Left lung (tissue), 10 donors: Measurements from ENCODE around the gene PMEPA1. TPM values are rescaled to one million over a fixed set of nuclear protein-coding genes. Genes with fewer than 3 reads are reported as not detected.

Experiments
- ATAC-seq: fragments of 200-7000 bp; cut with Tn5 transposase; one replicate; pipeline ENCODE4 v1.9.1; 2020; ENCODE audit warnings: moderate library complexity
- DNase-seq, 4 donors: peaks; one replicate each; pipeline ENCODE4 v3.0.0-alpha.2; 2013 to 2020
- H3K27ac ChIP-seq, 2 donors: fragments of 200-600 bp; sonication (generic) in 1 of 2; one replicate each; pipeline versions ENCODE4 v1.5.0 to v1.8.0; 2020 to 2021
- H3K27me3 ChIP-seq, 2 donors: fragments of 200-600 bp; sonication (generic) in 1 of 2; one replicate each; pipeline versions ENCODE4 v1.5.0 to v1.8.0; 2020 to 2021
- H3K36me3 ChIP-seq, 2 donors: fragments of 200-600 bp; sonication (generic) in 1 of 2; one replicate each; pipeline versions ENCODE4 v1.5.0 to v1.8.0; 2020 to 2021
- H3K4me1 ChIP-seq, 2 donors: fragments of 200-600 bp; one replicate each; pipeline ENCODE4 v1.8.0; 2021
- H3K4me3 ChIP-seq, 2 donors: fragments of 200-600 bp; sonication (generic) in 1 of 2; one replicate each; pipeline versions ENCODE4 v1.5.0 to v1.8.0; 2020 to 2021; ENCODE audit warnings: mild to moderate bottlenecking in 1 of 2
- H3K9me3 ChIP-seq, 2 donors: fragments of 200-600 bp; sonication (generic) in 1 of 2; one replicate each; pipeline versions ENCODE4 v1.5.0 to v1.8.0; 2020 to 2021
- CTCF ChIP-seq, 2 donors: fragments of 200-600 bp; sonication (generic) in 1 of 2; IDR thresholded peaks; one replicate each; pipeline versions ENCODE4 v1.5.0 to v1.8.0; 2021; ENCODE audit warnings: antibody characterized with exemption in 2 of 2
- intact Hi-C, 2 donors: fragments of 100-400 bp; cut with DNase I; formaldehyde crosslinking; loops; one replicate each; pipeline versions ENCODE4 v1.11.2 to v1.14.2; 2022
- polyA plus RNA-seq, 6 donors: library from polyadenylated mRNA; unstranded; fragments of 120-200 nt; gene quantifications; one replicate each; pipeline ENCODE4 v1.2.1, GENCODE V29; 2013; ENCODE audit not compliant: insufficient read length in 6 of 6
- total RNA-seq, 2 donors: library from RNA; stranded (reverse); fragmentation: NEBNext Ultra II Directional; extraction: Animal tissue kit (Norgen Biotek cat#: 25700); gene quantifications; one replicate each; pipeline ENCODE4 v1.2.1, GENCODE V29; 2021
- donor health status: DM: no; HTN: yes; CAD: no.
- donor health status: DM: no; HTN: no; CAD: no.

The PMEPA1 gene
- total and polyA plus RNA-seq, 8 donors, result 19.4 to 109 (median 26.2) TPM

- no peak for DNase-seq
- Histone ChIP-seq H3K27me3 (no peaks in the 10 kb centered on the region), H3K27ac (no peak overlapping the region), H3K9me3 (no peaks in the 10 kb centered on the region), H3K4me1 (no peaks in the 10 kb centered on the region), H3K36me3 (no peaks in the 10 kb centered on the region), H3K4me3 (no peak overlapping the region)
- no peak for TF ChIP-seq CTCF (IDR thresholded peaks at IDR 0.05)
- no peak for ATAC-seq
- intact Hi-C loops, result no loop called here
Measured at GRCh38 chr20:57683287-57683686, 26.5 kb downstream of the PMEPA1 start.

GRCh38 chr20:57682184-57683101 is 27.4 kb downstream of the PMEPA1 start:
- intact Hi-C loops, result no loop called here
- Histone ChIP-seq H3K4me3 (no peak overlapping the region), H3K27me3 (no peaks in the 10 kb centered on the region), H3K36me3 (no peaks in the 10 kb centered on the region), H3K4me1 (no peaks in the 10 kb centered on the region), H3K27ac (no peak overlapping the region), H3K9me3 (no peaks in the 10 kb centered on the region)
- DNase-seq, result peak in 1 of 4 donors; percentile 51
- no peak for ATAC-seq
- no peak for TF ChIP-seq CTCF (IDR thresholded peaks at IDR 0.05)

- DNase-seq, result no peak
- no peak for TF ChIP-seq CTCF (IDR thresholded peaks at IDR 0.05)
- Histone ChIP-seq H3K4me1 (peaks cover 3 to 8% of the 10 kb centered on the region in 2 donors), H3K4me3 (no peak overlapping the region), H3K27me3 (no peaks in the 10 kb centered on the region), H3K36me3 (no peaks in the 10 kb centered on the region), H3K27ac (no peak overlapping the region), H3K9me3 (no peaks in the 10 kb centered on the region)
- ATAC-seq, result no peak
- intact Hi-C loops, result no loop called here
Measured at GRCh38 chr20:57680934-57681914, 28.6 kb downstream of the PMEPA1 start.

GRCh38 chr20:57680131-57680716 is 29.6 kb downstream of the PMEPA1 start:
- ATAC-seq (no peak), DNase-seq (no peak)
- no peak for TF ChIP-seq CTCF (IDR thresholded peaks at IDR 0.05)
- H3K4me3 ChIP-seq, result no peak overlapping the region
- no peaks in the 10 kb centered on the region for H3K36me3 ChIP-seq
- intact Hi-C loops, result no loop called here
- H3K27ac ChIP-seq, result no peak overlapping the region
- H3K9me3 ChIP-seq, result no peaks in the 10 kb centered on the region
- no peaks in the 10 kb centered on the region for H3K27me3 ChIP-seq
- peaks cover 3 to 8% of the 10 kb centered on the region in 2 donors for H3K4me1 ChIP-seq
